HepG2 (cell line): ENCODE data around the gene CPSF4. TPM values are rescaled to one million over a fixed set of nuclear protein-coding genes. Genes with fewer than 3 reads are reported as not detected.

ENCODE experiments used
- ARID5B ChIP-seq: IDR thresholded peaks from 2 replicates; pipeline ENCODE4 v1.4.0; 2020; ENCODE audit warnings: mild to moderate bottlenecking, missing genetic modification reagents
- ARNTL ChIP-seq: sonication (generic); formaldehyde crosslinking; IDR thresholded peaks from 2 replicates; pipeline ENCODE4 v1.4.0; 2020; ENCODE audit warnings: mild to moderate bottlenecking, missing genetic modification reagents
- BCL6 ChIP-seq: IDR thresholded peaks from 2 replicates; pipeline ENCODE4 v1.6.1; 2016; ENCODE audit warnings: missing genetic modification reagents, missing compliant biosample characterization
- DRAP1 ChIP-seq: IDR thresholded peaks from 2 replicates; pipeline ENCODE4 v1.6.1; 2016; ENCODE audit warnings: missing genetic modification reagents, missing compliant biosample characterization
- GZF1 ChIP-seq: sonication (generic); formaldehyde crosslinking; IDR thresholded peaks from 2 replicates; pipeline ENCODE4 v1.5.1; 2020; ENCODE audit warnings: mild to moderate bottlenecking, missing genetic modification reagents
- HMGXB4 ChIP-seq, 2 experiments: sonication (generic) in 1 of 2; formaldehyde crosslinking in 1 of 2; IDR thresholded peaks; 2 replicates each; pipeline versions ENCODE4 v1.4.0 to v1.6.1; 2018 to 2020; ENCODE audit warnings: missing genetic modification reagents in 2 of 2, borderline replicate concordance in 1 of 2, low read depth in 1 of 2, mild to moderate bottlenecking in 1 of 2, missing biosample characterization in 1 of 2
- HNRNPLL ChIP-seq: fragments of 200-400 bp; formaldehyde crosslinking; IDR thresholded peaks from 2 replicates; pipeline ENCODE4 v1.6.1; 2017; ENCODE audit warnings: mild to moderate bottlenecking, low read depth, low read length; ENCODE audit not compliant: poor library complexity, severe bottlenecking
- MIXL1 ChIP-seq: IDR thresholded peaks from 2 replicates; pipeline ENCODE4 v1.6.1; 2016
- POLR2A ChIP-seq, 2 experiments: IDR thresholded peaks; 2 replicates each; pipeline ENCODE4 v1.6.1; 2011; ENCODE audit warnings: low read depth in 2 of 2, low read length in 2 of 2, mild to moderate bottlenecking in 1 of 2, moderate library complexity in 1 of 2; ENCODE audit not compliant: insufficient read depth in 1 of 2
- RCOR2 ChIP-seq: IDR thresholded peaks from 2 replicates; pipeline ENCODE4 v1.6.1; 2016; ENCODE audit warnings: missing biosample characterization, missing genetic modification reagents
- RFX3 ChIP-seq: IDR thresholded peaks from 2 replicates; pipeline ENCODE4 v1.6.1; 2016; ENCODE audit warnings: missing biosample characterization, missing genetic modification reagents
- SIN3A ChIP-seq: IDR thresholded peaks from 2 replicates; pipeline ENCODE4 v1.6.1; 2011; ENCODE audit warnings: low read depth, mild to moderate bottlenecking, control low read depth, low read length, borderline replicate concordance
- SMYD3 ChIP-seq: sonication (generic); formaldehyde crosslinking; IDR thresholded peaks from 2 replicates; pipeline ENCODE4 v1.8.1; 2023; ENCODE audit warnings: mild to moderate bottlenecking, missing genetic modification reagents
- SNRNP70 ChIP-seq: fragments of 200-400 bp; formaldehyde crosslinking; IDR thresholded peaks from 2 replicates; pipeline ENCODE4 v1.6.1; 2017; ENCODE audit warnings: mild to moderate bottlenecking, low read depth, low read length, moderate library complexity
- TOPORS ChIP-seq: sonication (generic); formaldehyde crosslinking; IDR thresholded peaks from 2 replicates; pipeline ENCODE4 v1.8.0; 2023; ENCODE audit warnings: mild to moderate bottlenecking, missing genetic modification reagents
- ZNF264 ChIP-seq: sonication (generic); formaldehyde crosslinking; IDR thresholded peaks from 2 replicates; pipeline ENCODE4 v1.4.0; 2020; ENCODE audit warnings: missing genetic modification reagents
- ZNF280B ChIP-seq: sonication (generic); formaldehyde crosslinking; IDR thresholded peaks from 2 replicates; pipeline ENCODE4 v1.5.0; 2020; ENCODE audit warnings: missing genetic modification reagents, mild to moderate bottlenecking, borderline replicate concordance
- ZNF556 ChIP-seq: sonication (generic); formaldehyde crosslinking; IDR thresholded peaks from 2 replicates; pipeline ENCODE4 v1.4.0; 2020; ENCODE audit warnings: mild to moderate bottlenecking, missing genetic modification reagents, borderline replicate concordance
- ZNF598 ChIP-seq: sonication (generic); formaldehyde crosslinking; IDR thresholded peaks from 2 replicates; pipeline ENCODE4 v1.5.1; 2020; ENCODE audit warnings: mild to moderate bottlenecking, missing genetic modification reagents, borderline replicate concordance
- ZNF850 ChIP-seq: sonication (generic); formaldehyde crosslinking; conservative IDR thresholded peaks from 2 replicates; pipeline ENCODE4 v1.9.0; 2021; ENCODE audit warnings: mild to moderate bottlenecking, missing genetic modification reagents
- ZUFSP ChIP-seq: sonication (generic); formaldehyde crosslinking; IDR thresholded peaks from 2 replicates; pipeline ENCODE4 v1.9.0; 2021; ENCODE audit warnings: missing genetic modification reagents, mild to moderate bottlenecking, borderline replicate concordance
- polyA plus RNA-seq, 8 experiments: library from polyadenylated mRNA; depleted of rRNA in 3 of 8; stranded (reverse) in 7 of 8; unstranded in 1 of 8; fragments of >200 nt; fragmentation: Illumina TruSeq in 4 of 8; extraction: Trizol in 4 of 8; gene quantifications; 2 replicates each; pipeline versions ENCODE4 v1.2.1 to v1.2.3, GENCODE V29; 2011 to 2016; ENCODE audit warnings: low read depth in 4 of 8, missing spikeins in 1 of 8, mixed read lengths in 1 of 8; ENCODE audit not compliant: insufficient read depth in 1 of 8
- total RNA-seq, 5 experiments: library from RNA; depleted of rRNA; stranded (reverse); fragments of >200 nt; fragmentation: Illumina TruSeq; extraction: Trizol; gene quantifications; 2 replicates each; pipeline ENCODE4 v1.2.3, GENCODE V29; 2016; ENCODE audit warnings: low read depth in 1 of 5

The CPSF4 gene
- total and polyA plus RNA-seq, 2 of the 13 experiments (the other 11 are each of a cell fraction or from before 2014, with no cell fraction given) = 34.1 to 49.6 TPM

- TF ChIP-seq SNRNP70 = no peak
- TF ChIP-seq HNRNPLL = no peak
- peak; percentile 80; the same call in 1 of the 2 replicates for TF ChIP-seq ZNF280B (CRISPR knock-in tag)
- TF ChIP-seq TOPORS (CRISPR knock-in tag) = no peak
- no peak for TF ChIP-seq ZNF264
- TF ChIP-seq ARID5B (CRISPR knock-in tag) = no peak
- TF ChIP-seq HMGXB4 (CRISPR knock-in tag; IDR thresholded peaks at IDR 0.05; ENCODE audit: borderline replicate concordance in 1 of 2, low read depth in 1 of 2) = 0 out of 4 replicates have a peak, but pooled peaks of 1 of the 2 experiments have one; percentile 40
- TF ChIP-seq GZF1 (CRISPR knock-in tag) = 0 out of 2 replicates have a peak, but pooled peaks have one; percentile 18
- TF ChIP-seq ZNF598 = peak; percentile 13; the same call in 1 of the 2 replicates
- peak; percentile 27; the same call in 1 of the 2 replicates for TF ChIP-seq DRAP1 (CRISPR knock-in tag)
- TF ChIP-seq ZNF556 (CRISPR knock-in tag) = 0 out of 2 replicates have a peak, but pooled peaks have one; percentile 12
- no peak for TF ChIP-seq RCOR2 (CRISPR knock-in tag)
- TF ChIP-seq MIXL1 (CRISPR knock-in tag) = no peak
- no peak for TF ChIP-seq RFX3 (CRISPR knock-in tag)
- TF ChIP-seq SIN3A = no peak; the same call in 1 of the 2 replicates
- no peak for TF ChIP-seq ZUFSP (CRISPR knock-in tag)
- TF ChIP-seq SMYD3 = no peak
- TF ChIP-seq ARNTL (CRISPR knock-in tag) = no peak
- TF ChIP-seq BCL6 (CRISPR knock-in tag) = no peak
- TF ChIP-seq POLR2A (IDR thresholded peaks at IDR 0.05; ENCODE audit: insufficient read depth in 1 of 2, low read depth in 2 of 2, low read length in 2 of 2) = peak in 1 of 2 experiments; percentile 71; a peak in 3 of 4 replicates
- no peak for TF ChIP-seq ZNF850 (CRISPR knock-in tag)
These were observed 30.8 kb upstream of the CPSF4 start (continued) for GRCh38 chr7:99407872-99408378.
